Activated CD8-positive, alpha-beta memory T cell treated with anti-CD3 and anti-CD28 coated beads, Interleukin-2, amount 50 U/mL, for 1 hour (primary cell): Measurements from ENCODE around the gene PTTG1IP.

Experiments used
- DNase-seq: peaks from one replicate; pipeline ENCODE4 v3.0.0-alpha.2; 2020; ENCODE audit errors: extremely low read depth

PTTG1IP gene

DNA sequence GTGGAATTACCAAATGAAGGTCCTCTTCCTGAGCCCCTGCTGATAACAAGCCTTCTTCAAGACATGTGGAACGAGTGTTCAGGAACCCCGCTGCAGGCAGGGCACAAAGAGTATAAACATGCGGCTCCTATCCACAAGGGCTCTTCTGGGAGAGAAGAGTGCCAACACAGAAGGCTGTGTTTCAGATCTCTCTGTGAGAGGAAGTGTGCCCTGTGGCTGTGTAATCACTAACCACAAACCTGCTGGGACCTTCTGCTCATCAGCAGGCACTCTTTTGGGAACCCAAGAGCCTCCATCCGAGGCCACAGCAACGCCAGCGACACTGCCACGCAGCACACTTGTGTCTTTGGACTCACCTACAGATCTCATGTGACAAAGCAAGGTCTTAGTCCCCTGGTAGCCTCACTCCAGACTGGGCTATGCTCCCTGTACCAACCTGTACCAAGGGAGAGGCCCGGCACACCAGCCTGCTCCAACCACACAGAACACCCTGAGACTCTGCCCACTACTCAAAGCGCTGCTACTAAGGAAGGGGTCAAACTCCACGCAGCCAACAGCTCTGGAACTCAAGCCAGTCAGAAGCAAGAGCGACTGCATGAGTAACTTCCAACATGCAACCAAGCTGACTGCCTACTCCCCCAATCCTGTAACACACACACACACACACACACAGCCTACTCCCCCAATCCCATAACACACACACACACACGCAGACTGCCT lies 7.8 kb downstream of the PTTG1IP start:
- DNase-seq = no peak

DNA sequence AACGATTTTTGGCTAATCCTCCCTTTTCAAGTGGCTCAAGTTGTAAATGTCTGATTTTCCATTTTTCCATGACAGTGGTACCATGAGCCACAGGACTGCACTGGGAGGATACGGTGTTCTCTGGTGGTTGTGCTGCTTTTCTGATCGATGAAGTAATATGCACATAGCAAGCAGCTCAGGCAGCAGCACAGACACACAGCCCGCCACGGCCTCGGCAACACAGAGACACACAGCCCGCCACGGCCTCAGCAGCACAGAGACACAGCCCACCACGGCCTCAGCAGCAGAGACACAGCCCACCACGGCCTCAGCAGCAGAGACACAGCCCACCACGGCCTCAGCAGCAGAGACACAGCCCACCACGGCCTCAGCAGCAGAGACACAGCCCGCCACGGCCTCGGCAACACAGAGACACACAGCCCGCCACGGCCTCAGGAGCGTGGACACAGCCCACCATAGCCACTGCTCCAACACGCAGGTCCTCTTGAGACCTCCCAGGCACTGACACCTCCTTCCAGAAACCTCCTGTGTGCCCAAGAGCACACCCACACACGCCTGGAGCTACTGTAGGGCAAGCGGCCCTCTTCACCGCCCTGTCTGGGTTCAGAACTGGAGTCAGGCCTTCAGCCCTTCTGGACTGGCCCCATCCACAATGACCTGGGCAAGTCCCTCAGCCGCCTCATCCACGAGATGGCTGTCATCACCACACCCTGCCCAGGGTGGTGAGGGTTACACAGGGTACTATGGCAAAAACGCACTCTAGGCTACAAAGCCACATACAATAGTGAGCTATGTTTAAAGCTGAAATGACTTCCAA lies 10.4 kb downstream of the PTTG1IP start:
- DNase-seq = no peak

DNA sequence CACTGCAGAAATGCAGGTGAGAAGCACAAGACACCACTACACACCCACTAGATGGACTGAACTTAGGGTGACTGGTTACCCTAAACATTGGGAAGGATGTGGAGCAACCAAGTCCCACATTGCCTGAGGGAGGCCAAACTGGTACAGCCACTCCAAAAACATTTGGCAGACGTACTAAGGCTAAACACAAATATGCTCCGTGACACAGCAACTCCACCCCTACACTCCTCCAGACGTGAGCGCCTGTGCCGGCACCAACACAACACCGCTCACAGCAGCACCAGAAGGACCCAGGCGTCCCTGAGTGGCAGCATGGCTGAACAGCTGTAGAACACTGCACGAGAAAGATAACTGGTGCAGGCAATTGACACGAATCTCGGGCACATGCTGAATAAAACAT lies 14.7 kb downstream of the PTTG1IP start:
- DNase-seq = no peak

DNA sequence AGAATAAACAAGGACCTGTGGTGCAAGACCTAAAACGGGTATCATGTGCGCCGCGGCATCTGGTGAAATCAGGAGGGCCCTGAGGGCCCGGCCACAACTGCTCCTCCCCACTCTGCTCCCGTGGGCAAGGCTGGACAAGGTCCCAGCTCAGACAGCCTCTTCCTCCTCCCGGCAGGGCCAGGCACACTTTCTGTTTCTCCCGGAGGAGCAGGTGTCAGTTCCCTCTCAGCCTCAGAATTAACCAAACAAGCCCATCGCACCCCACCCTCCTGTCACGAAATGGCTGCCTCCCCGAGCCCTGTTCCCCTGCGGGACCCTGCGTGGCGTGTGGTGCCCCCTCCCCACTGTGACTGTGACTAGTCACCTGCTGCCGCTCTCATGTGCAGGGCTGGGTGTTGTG lies 15.2 kb downstream of the PTTG1IP start:
- DNase-seq = no peak

DNA sequence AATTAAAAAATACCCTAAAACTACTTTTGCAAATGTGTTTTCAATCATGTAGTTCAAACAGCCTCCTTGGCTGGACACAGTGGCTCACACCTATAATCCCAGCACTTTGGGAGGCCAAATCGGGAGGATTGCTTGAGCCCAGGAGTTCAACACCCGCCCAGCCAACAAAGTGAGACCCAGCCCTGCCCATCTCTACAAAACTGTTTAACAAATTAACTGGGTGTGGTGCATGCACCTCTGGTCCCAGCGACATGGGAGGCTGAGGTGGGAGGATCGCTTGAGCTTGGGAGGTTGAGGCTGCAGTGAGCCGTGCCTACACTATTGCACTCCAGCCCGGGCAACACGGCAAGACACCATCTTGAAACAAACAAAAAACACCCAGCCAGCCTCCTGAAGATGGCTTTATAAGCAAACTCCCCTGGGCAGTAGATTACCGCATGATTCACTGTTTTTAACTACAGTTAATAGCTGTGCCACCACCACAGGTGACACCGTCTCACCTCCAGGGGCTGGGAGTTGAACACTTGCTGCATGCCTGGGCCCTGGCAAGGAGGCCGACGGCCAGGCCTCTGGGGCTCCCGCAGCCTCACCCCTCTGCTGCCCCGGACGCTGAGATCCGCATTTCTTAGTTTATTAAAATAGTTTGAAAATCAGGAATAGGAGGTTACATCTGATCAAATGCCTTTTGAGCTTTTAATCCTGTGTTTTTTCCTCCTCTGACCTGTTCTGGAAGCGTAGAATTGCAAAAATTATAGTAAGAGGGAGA lies 16.2 kb downstream of the PTTG1IP start:
- no peak for DNase-seq

DNA sequence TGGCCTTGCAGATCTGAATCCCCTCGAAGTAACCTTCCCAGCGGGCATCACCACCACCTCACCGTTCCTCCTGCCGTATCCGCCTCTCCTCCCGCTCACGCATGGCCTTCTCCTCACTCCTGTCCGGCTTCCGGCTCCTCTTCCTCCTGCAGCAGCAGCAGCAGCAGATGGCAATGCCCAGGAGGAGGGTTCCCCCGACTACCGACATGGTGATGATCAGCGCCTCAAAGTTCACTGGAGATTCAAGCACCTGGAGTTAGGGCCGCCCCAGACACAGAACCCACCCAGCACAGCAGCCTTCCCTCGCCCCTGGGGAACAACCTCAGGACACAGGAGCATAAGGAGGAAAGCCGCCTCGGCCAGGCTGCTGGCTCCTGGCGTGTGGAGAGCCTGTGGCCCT lies 17.4 kb downstream of the PTTG1IP start:
- DNase-seq = no peak

DNA sequence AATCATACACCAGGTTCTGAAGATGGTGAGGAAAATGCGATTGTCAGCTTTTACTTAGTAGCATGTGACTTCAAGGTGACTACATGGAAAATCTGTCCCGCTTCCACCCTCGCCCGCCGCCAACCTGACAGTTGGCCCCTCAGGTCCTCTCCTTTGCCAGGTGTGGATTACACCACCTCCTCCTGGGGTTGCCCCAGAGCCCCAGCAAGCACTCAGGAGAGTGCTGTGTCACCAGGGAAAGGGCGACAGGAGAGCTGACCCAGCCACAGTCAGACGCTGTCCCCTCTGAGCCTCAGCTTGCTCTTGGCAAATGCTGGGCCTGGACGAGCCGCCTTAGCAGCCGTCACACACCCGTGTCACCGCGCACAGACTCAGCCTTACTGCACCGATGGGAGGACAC lies 17.9 kb downstream of the PTTG1IP start:
- DNase-seq = no peak

DNA sequence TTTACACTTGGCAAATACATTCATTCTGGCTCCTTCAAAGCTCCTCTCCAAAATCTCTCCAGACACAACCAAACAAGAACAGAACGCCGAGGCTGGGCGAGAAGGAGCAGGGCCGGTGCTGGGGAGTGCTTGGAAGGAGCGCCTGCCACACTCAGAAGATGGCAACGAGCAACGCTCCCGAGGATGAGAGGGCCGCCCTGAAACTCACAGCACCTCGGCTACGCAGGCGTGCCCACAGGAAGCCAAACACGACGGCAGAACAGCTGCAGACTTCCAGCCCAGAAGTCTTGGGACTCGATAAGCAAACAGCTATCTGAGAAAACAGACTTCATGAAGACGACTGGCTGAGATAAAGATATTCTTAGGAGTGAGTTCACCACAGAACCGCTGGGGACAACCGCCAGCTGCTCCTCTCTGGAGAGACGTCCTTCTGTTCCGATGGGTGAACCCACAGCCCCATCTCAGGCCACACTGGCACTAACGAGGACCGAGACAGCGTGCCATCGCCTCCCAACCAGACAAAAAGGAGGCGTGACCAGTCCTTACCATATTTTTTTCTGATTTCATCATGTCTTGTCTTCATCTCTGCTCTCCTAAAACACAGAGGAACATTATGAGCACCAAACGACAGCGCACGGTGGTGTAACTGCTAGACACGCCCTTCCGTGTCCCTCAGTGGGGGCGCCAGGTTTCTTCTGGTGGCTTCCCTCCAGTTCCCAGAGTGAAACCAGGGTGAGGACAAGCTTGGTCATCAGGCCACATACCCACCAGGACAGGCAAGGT lies 18.6 kb downstream of the PTTG1IP start:
- no peak for DNase-seq

DNA sequence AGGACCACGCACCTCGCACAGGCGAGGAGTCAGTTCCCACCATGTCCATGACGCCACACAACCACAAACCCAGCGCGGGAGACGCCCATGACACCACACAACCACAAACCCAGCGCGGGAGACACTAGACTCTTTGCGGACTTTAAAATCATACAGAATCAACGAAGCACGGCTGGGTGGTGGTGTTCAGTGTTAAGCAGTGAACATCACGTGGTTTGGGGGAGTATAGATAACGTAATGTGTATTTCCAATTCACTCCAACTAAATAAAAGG lies 19.2 kb downstream of the PTTG1IP start:
- no peak for DNase-seq

DNA sequence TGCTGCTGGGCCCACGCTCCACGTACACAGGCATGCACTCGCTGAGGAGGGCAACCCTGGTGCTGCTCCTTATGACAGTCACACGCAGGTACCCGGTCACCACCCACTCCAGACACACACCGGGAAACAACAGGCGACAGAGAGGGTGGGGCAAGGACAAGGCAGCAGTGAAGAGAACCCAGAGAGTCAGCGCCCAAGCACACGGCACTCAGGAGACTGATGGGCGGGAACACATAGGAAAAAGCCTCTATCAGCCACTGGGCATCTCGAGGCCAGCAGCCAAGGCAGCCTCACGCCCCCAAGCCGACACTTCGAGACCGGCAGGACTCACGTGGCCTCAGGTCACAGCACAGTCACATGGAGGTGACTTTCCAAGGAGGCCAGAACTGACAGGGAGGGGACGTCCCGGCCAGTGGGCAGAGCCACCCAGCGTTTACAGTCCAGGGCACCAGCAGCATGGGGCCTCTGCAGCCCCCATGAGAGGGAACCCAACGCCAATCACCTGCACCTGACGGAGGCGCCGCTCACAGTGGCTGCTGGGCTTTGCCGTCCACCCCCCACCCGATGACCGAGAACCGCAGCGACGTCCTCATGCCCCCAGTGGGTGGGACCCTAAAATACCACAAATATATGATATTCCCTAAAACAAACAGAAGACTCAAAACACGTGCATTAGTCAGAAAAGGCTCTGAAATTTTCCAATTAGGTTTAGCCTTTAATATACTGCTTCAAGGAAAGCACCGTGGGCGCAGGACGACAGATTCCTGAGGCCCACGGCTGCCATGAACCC lies 19.7 kb downstream of the PTTG1IP start:
- DNase-seq = no peak

DNA sequence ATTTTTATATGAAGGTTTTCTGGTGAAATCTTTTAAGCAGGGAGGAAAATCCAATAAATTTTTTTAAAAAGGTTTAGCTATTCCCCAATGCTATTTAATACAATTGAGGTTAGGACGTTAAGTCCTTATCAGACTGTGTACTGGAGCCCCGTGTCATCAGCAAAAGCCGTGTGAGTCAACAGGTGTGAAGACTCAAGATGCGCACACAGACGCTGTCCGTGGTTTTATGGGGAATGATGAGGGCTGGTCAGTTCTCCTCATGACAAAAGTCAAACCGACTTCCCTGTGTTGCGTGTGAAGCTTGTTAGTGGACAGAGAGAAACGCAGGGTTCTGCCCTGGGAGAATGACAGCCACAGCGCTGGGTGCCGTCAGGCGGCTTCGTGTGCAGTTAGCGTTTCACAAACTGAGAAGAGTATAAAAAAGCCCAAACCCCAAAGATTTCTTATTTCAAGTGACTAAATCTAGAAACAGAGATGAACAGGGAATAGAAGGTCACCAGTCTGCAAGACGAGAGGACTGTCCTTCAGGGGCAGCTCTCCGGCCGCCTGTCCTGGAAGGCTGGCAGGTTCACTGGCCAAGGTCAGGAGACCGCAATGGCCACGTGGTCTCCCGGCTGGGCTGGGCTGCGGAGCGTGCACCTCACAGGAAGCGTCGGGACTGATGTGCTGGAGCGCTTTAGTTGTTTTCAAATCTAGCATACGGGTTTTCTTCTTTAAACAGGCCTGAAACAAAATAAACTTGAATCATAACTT lies 22.4 kb downstream of the PTTG1IP start:
- no peak for DNase-seq

DNA sequence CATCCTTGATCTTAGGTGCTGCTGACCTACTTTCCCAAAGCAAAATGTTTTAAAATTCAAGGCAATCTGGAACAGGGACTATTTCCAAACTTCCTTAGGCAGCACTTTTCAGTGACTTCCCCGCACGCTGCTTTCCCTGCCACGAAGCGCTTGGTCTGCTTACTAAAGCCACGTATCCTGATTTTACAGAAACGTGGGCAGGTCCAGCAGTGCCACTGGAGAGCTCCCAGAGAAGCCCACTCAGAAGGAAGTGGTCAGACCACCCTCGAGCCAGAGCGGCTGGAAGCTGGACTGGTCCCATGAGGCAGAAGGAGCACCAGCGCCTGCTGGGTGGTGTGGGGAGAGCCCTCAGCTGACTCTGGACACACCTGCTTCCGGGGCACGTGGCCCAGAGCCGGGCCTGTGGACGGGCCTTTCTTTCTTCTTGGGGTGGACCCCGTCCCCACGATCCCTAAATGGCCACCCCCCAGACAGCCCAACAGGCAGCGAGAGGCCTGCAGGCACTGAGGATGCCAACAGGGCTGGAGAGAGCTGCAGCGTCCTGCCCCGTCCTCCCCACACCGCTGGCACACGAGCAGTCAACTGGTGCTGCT lies 23.2 kb downstream of the PTTG1IP start:
- no peak for DNase-seq

DNA sequence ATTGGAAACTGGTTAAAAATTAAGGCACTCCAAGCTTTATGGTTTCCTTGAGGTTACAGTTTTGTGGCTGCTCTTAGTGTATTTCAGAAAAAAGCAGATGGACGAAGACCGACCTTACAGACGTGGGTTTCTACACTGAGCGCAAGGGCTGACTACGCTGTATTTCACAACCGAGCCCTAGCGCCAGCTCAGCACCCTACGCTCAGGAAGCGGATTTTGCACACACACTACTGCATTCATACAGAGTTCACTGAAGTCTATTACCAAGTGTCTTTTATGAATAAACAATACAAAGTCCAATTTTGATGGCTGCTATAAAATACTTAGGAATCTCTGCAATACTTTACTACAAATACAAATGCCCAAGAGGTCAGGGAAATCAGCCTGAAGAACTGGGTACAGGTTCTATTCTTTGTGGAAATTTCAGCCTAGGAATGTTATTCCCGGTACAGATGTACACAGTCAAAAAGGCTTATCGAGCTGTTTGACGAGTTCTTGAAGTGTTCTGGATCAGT lies 23.8 kb downstream of the PTTG1IP start:
- no peak for DNase-seq

DNA sequence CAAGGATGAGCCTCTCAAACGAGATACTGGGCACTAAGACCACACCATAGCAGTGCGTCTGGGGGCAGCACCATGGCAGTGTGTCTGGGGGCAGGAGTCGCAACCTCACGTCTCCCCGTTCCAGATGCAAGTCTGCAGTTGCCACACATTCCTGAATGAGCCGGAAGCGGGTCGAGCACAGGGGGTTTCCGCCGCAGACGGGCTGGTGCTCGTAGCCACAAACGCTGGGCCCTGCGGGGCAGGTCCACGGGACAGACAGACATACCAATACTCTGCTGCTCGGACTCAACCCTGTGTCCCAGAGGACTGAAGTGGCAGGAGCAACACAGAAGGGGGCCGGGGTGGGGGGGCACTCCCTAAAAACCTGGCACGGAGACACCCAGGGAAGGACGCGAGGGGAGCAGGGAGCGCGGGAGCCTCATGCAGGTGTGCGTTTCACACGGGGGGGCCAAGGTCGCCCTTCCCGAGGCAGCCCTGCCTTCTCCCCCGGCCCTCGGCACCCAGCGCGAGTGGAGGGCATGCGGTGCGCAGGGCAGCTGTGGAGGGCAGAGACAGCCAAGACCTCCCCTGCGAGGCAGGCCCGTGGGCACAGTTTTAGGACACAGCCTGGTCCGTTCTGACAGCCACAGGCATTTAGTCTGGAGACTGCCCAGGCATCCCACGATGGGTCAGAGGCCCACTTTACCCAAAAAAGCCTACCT lies 24.5 kb downstream of the PTTG1IP start:
- DNase-seq = no peak

DNA sequence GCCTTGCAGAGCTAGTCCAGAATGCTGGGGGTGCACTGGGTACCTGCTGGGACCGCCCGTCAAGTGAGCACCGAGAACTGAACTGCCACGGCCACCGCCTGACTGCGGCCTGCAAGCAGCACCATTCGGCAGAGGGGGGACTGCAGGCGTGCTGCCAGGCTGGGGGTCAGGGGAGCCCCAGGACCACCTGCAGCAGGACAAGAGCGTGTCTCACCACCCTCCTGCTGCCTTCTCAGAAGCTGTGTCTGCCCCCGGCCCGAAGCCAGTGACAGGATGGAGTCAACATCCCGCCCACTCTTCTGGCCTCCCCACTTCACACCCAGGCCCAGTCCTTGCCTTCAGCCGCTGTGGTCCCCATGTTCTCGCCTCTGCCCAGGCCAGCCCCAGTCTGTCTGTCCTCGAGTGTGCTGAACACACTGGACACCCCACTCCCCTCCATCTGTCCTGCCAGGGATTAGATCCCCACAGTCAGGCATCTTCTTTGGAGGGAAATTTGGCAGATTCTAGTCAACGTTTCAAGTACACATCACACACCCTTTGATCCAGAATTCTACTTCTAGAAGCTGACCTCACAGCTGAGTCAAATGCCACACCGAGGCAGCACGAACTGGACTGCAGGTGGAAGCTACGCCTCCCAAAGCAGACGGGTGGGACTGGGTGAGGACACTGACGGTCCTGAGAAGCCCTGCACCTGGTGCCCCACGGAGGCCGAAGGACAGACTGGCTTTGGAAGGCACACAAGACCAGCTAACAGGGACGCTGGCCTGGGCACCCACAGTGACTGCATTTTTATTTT lies 26.0 kb downstream of the PTTG1IP start:
- no peak for DNase-seq

DNA sequence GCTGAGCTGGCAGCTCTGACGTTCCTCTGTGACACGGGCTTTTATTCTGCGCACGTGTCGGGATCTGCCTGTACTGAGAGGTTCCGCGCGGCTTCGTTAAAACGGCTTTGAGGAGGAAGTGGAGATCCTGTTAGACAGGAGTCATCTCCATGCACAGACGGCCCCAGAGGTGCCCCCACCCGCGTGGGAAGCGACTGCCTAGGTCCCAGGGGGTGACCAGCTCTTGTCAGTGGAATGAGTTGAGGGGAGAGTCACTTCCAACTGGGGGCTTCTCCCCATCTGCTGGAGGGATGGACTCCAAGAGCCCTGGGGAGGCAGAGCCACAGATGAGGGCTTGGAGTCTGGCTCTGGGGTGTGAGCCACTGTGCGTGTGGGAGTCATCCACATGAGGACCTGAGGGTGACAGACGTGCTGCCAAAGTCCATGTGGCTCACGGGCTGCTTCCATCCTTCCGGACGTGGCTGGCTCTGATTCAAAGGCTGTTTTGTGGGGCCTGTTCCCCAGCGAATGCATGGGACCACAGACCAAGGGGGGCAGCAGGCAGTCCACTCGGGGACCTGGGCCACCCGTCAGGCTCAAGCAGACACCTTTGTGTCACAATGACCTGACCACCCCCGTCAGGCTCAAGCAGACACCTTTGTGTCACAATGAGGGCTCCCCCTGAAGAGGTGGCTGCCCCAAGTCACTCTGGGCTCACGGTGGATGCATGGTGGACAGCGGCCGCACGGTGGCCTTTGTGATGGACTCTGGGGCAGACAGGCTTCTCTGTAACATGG lies 26.8 kb downstream of the PTTG1IP start:
- DNase-seq = no peak

DNA sequence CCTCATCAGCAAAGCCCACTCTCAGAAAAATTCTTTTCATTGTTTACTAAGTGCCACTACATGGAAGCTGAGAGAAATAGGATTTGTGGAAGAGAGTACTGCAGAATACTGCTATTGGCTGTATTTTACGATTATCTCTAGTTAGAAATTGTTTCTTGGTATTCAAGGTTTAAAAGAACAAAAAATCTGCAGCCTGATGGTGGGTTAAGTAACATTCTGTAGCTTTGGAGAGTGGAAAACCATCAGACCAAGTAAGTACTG lies 27.3 kb downstream of the PTTG1IP start:
- no peak for DNase-seq
